Measurements from ENCODE around the gene HHAT. TPM values are rescaled to one million over a fixed set of nuclear protein-coding genes. Genes with fewer than 3 reads are reported as not detected.

Gene HHAT
- polyA plus RNA-seq, 1 donor (not counting 4 experiments of a cell fraction or from before 2014, with no cell fraction given) = 3.8 TPM

DNA sequence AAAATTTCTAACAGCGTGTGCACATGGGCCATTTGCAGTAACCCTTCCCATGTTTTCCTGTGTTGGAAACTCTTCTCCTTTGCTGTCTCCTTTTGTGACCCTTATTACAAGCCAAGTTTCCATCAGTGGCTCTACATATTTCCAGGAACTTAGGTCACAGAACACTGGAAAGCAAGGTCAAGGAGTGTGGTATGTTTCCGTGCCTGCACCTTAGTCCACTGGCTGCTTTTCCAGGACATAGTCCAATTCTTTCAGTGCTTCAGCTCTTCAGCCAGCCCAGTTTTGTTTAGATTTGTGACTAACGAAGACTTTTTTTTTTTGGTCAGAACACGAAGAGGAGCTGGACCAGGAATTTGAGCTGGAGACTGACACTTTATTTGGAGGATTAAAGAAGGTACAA lies 33.8 kb downstream of the HHAT start:
- Histone ChIP-seq H3K36me3 (ENCODE audit: control insufficient read depth in 2 of 2, extremely low read depth in 1 of 2, insufficient read depth in 2 of 2, low read length in 2 of 2) (no peaks in the 10 kb centered on the region), H4K20me1 (ENCODE audit: control insufficient read depth, extremely low read depth, insufficient read depth, low read length) (no peaks in the 10 kb centered on the region), H3K27ac (ENCODE audit: control insufficient read depth, insufficient read depth, low read length) (no peak overlapping the region), H3K4me3 (ENCODE audit: control insufficient read depth in 2 of 3, extremely low read depth in 1 of 3, insufficient read depth in 2 of 3, low read depth in 1 of 3, low read length in 3 of 3) (no peak overlapping the region), H3K79me2 (ENCODE audit: control insufficient read depth, insufficient read depth, low read length) (no peaks in the 10 kb centered on the region), H3K4me1 (ENCODE audit: control insufficient read depth, extremely low read depth, insufficient read depth, low read length) (peaks cover 11% of the 10 kb centered on the region), H3K9me3 (ENCODE audit: control insufficient read depth, low read depth, low read length) (no peaks in the 10 kb centered on the region), H2AFZ (ENCODE audit: control insufficient read depth, low read length) (no peak overlapping the region), H3K9me1 (ENCODE audit: control insufficient read depth, extremely low read depth, insufficient read depth, low read length) (no peaks in the 10 kb centered on the region), H3K9ac (ENCODE audit: control insufficient read depth, extremely low read depth, insufficient read depth, low read length) (no peak overlapping the region), H3K27me3 (ENCODE audit: control insufficient read depth, extremely low read depth, insufficient read depth, low read length) (no peaks in the 10 kb centered on the region), H3K4me2 (ENCODE audit: control insufficient read depth, extremely low read depth, insufficient read depth, low read depth, low read length) (no peak overlapping the region)
- dilution Hi-C loops (cut with MboI; ENCODE audit: extremely low pct_ligation_motif_present, low sequenced_read_pairs) = no loop called here
- DNase-seq (ENCODE audit: low read depth, low spot score) (no peak), FAIRE-seq (no peak)
- TF ChIP-seq, protein P1, sequence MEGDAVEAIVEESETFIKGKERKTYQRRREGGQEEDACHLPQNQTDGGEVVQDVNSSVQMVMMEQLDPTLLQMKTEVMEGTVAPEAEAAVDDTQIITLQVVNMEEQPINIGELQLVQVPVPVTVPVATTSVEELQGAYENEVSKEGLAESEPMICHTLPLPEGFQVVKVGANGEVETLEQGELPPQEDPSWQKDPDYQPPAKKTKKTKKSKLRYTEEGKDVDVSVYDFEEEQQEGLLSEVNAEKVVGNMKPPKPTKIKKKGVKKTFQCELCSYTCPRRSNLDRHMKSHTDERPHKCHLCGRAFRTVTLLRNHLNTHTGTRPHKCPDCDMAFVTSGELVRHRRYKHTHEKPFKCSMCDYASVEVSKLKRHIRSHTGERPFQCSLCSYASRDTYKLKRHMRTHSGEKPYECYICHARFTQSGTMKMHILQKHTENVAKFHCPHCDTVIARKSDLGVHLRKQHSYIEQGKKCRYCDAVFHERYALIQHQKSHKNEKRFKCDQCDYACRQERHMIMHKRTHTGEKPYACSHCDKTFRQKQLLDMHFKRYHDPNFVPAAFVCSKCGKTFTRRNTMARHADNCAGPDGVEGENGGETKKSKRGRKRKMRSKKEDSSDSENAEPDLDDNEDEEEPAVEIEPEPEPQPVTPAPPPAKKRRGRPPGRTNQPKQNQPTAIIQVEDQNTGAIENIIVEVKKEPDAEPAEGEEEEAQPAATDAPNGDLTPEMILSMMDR (optimal IDR thresholded peaks at IDR 0.05 in 1 of 3, IDR thresholded peaks at IDR 0.05 in 1 of 3, conservative IDR thresholded peaks at IDR 0.05 in 1 of 3; ENCODE audit: extremely low read depth in 1 of 3, insufficient read depth in 2 of 3, low read length in 3 of 3) = no peak
- TF ChIP-seq EZH2 (IDR thresholded peaks at IDR 0.05; ENCODE audit: low read length) = no peak

DNA sequence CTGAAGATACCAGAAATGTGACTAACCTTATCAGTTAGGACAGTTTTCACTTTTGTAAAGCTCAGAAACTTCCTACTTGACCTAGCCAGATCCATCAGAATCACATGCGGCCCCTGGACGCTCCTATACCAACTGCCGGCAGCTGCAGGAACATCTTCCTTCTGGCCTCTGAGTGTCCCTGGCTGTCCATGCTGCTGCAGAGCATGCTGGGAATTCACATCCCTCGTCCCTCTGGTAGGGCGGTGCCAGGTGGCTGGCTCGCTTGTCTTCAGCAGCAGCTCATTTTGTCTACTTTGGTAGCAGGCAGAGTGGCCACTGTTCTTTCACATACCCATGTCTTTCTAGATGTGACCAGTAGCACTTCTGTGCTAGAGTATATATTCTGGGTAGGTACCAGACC lies 34.4 kb downstream of the HHAT start:
- no peak overlapping the region for H3K4me3 ChIP-seq (ENCODE audit: control insufficient read depth in 2 of 3, extremely low read depth in 1 of 3, insufficient read depth in 2 of 3, low read depth in 1 of 3, low read length in 3 of 3)
- no peak overlapping the region for H3K27ac ChIP-seq (ENCODE audit: control insufficient read depth, insufficient read depth, low read length)
- H3K79me2 ChIP-seq (ENCODE audit: control insufficient read depth, insufficient read depth, low read length) = no peaks in the 10 kb centered on the region
- FAIRE-seq (no peak), DNase-seq (ENCODE audit: low read depth, low spot score) (no peak)
- H3K9me3 ChIP-seq (ENCODE audit: control insufficient read depth, low read depth, low read length) = no peaks in the 10 kb centered on the region
- H3K9ac ChIP-seq (ENCODE audit: control insufficient read depth, extremely low read depth, insufficient read depth, low read length) = no peak overlapping the region
- dilution Hi-C loops (cut with MboI; ENCODE audit: extremely low pct_ligation_motif_present, low sequenced_read_pairs) = no loop called here
- H3K36me3 ChIP-seq (ENCODE audit: control insufficient read depth in 2 of 2, extremely low read depth in 1 of 2, insufficient read depth in 2 of 2, low read length in 2 of 2) = no peaks in the 10 kb centered on the region
- no peak overlapping the region for H3K4me2 ChIP-seq (ENCODE audit: control insufficient read depth, extremely low read depth, insufficient read depth, low read depth, low read length)
- H4K20me1 ChIP-seq (ENCODE audit: control insufficient read depth, extremely low read depth, insufficient read depth, low read length) = no peaks in the 10 kb centered on the region
- peaks cover 11% of the 10 kb centered on the region for H3K4me1 ChIP-seq (ENCODE audit: control insufficient read depth, extremely low read depth, insufficient read depth, low read length)
- TF ChIP-seq, protein P1 (optimal IDR thresholded peaks at IDR 0.05 in 1 of 3, IDR thresholded peaks at IDR 0.05 in 1 of 3, conservative IDR thresholded peaks at IDR 0.05 in 1 of 3; ENCODE audit: extremely low read depth in 1 of 3, insufficient read depth in 2 of 3, low read length in 3 of 3) = no peak
- no peak for TF ChIP-seq EZH2 (IDR thresholded peaks at IDR 0.05; ENCODE audit: low read length)
- no peaks in the 10 kb centered on the region for H3K9me1 ChIP-seq (ENCODE audit: control insufficient read depth, extremely low read depth, insufficient read depth, low read length)
- H3K27me3 ChIP-seq (ENCODE audit: control insufficient read depth, extremely low read depth, insufficient read depth, low read length) = no peaks in the 10 kb centered on the region
- no peak overlapping the region for H2AFZ ChIP-seq (ENCODE audit: control insufficient read depth, low read length)
